ENCODE measurements around the gene NEDD8. TPM values are rescaled to one million over a fixed set of nuclear protein-coding genes. Genes with fewer than 3 reads are reported as not detected.

The NEDD8 gene
- total and polyA plus RNA-seq, 2 experiments from 2014 or later = 138 to 326 TPM

DNA sequence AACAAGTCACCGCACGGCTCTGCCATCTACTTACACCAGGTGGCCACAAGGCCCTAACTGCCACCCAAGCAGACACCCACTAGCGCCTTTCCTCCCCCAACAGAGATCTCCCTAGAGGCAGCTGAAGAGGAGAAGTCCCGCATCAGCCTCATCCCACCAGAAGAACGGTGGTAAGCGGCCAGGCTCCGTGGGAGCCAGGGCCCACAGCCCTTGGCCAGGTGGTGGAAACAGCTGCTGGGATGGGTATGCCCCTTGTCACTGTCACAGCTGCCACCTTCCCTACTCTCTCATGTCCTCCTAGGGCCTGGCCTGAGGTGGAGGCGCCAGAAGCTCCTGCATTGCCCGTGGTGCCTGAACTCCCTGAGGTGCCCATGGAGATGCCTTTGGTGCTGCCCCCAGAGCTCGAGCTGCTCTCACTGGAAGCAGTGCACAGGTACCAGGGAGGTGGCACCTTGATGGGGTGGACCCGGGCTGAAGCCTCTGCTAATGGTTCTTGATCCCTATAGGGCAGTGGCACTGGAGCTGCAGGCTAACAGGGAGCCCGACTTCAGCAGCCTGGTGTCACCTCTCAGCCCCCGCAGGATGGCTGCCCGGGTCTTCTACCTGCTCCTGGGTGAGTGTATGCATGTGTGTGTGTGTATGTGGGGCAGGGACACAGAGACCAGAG lies 52.7 kb downstream of the NEDD8 start:
- H2AFZ ChIP-seq = no peak overlapping the region
- H3K9ac ChIP-seq = peak overlapping the region; percentile 68
- H3K9me3 ChIP-seq (ENCODE audit: low read depth) = no peaks in the 10 kb centered on the region
- TF ChIP-seq EZH2 (IDR thresholded peaks at IDR 0.05; ENCODE audit: insufficient read depth, poor library complexity, severe bottlenecking) = no peak
- TF ChIP-seq EZH2phosphoT487 (IDR thresholded peaks at IDR 0.05; ENCODE audit: insufficient read depth, low read depth) = no peak
- in situ Hi-C loops (cut with MboI) = no loop called here
- no peaks in the 10 kb centered on the region for H3K79me2 ChIP-seq (ENCODE audit: insufficient read depth)
- no peaks in the 10 kb centered on the region for H3K9me2 ChIP-seq (ENCODE audit: insufficient read depth)
- DNase-seq = no peak
- H3K4me1 ChIP-seq (ENCODE audit: insufficient read depth) = peaks cover 9% of the 10 kb centered on the region; the same call in 1 of the 2 replicates
- H3K27me3 ChIP-seq (replicated peaks; ENCODE audit: insufficient read depth) = no peaks in the 10 kb centered on the region
- 83 to 87% methylated on average over 12 to 14 of the region's 14 CpGs for WGBS, 2 experiments (ENCODE audit: low coverage in 1 of 2, low lambda C conversion rate in 2 of 2, missing lambda C conversion rate in 2 of 2)
- peaks cover 22% of the 10 kb centered on the region for H3F3A ChIP-seq (ENCODE audit: insufficient read depth)
- no peak overlapping the region for H3K4me3 ChIP-seq
- H3K27ac ChIP-seq = peak overlapping the region; percentile 86
- peak overlapping the region; percentile 21 for H3K4me2 ChIP-seq (ENCODE audit: unreplicated experiment)
- peaks cover 28% of the 10 kb centered on the region; the same call in 1 of the 2 replicates for H3K36me3 ChIP-seq (ENCODE audit: low read depth)
- H4K20me1 ChIP-seq (ENCODE audit: insufficient read depth) = no peaks in the 10 kb centered on the region

DNA sequence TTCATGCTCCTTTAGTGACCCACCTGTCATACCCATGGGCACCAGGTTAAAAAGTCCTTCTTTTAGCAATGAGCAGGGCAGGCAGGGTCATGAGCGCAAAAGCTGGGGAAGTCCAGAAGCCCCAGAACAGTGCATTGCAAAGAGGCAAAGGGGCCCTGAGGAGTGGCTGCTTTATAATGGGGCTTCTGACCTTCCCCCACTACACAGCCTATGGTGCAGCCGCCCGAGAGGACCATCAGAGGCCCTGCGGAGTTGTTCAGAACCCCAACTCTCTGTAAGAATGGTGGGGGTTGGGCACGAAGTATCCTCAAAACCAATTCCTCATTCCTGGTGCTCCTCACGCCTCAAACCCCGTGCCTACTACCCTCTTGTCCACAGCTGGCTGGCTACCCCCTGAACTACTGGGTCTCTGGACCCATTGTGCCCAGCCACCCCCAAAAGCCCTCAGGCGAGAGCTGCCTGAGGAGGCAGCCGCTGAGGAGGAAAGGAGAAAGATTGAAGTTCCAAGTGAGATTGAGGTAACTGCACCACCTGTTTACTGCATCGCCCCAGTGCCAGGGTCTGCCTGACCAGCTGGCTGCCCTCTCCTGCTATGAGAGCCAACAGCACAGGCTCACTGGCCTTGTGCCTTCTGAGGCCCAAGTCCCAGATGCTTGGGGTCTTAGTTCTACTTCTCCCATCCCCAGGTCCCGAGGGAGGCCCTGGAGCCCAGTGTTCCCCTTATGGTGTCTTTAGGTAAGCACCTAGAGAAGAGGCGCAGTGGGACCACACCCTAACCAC lies 53.6 kb downstream of the NEDD8 start:
- Histone ChIP-seq H3K4me2 (ENCODE audit: unreplicated experiment) (no peak overlapping the region), H3K27me3 (replicated peaks; ENCODE audit: insufficient read depth) (no peaks in the 10 kb centered on the region), H3K27ac (no peak overlapping the region), H3K9me3 (ENCODE audit: low read depth) (no peaks in the 10 kb centered on the region), H3K4me1 (ENCODE audit: insufficient read depth) (peaks cover 9% of the 10 kb centered on the region; the same call in 1 of the 2 replicates), H3F3A (ENCODE audit: insufficient read depth) (peaks cover 22% of the 10 kb centered on the region), H3K79me2 (ENCODE audit: insufficient read depth) (no peaks in the 10 kb centered on the region), H3K9ac (no peak overlapping the region), H3K4me3 (no peak overlapping the region), H3K36me3 (ENCODE audit: low read depth) (peaks cover 28% of the 10 kb centered on the region; the same call in 1 of the 2 replicates), H2AFZ (no peak overlapping the region), H4K20me1 (ENCODE audit: insufficient read depth) (no peaks in the 10 kb centered on the region), H3K9me2 (ENCODE audit: insufficient read depth) (no peaks in the 10 kb centered on the region)
- DNase-seq = no peak
- in situ Hi-C loops (cut with MboI) = no loop called here
- TF ChIP-seq EZH2 (IDR thresholded peaks at IDR 0.05; ENCODE audit: insufficient read depth, poor library complexity, severe bottlenecking) (no peak), EZH2phosphoT487 (IDR thresholded peaks at IDR 0.05; ENCODE audit: insufficient read depth, low read depth) (no peak)
- WGBS, 2 experiments (ENCODE audit: low coverage in 1 of 2, low lambda C conversion rate in 2 of 2, missing lambda C conversion rate in 2 of 2) = 93% methylated on average over 12 of the region's 12 CpGs

DNA sequence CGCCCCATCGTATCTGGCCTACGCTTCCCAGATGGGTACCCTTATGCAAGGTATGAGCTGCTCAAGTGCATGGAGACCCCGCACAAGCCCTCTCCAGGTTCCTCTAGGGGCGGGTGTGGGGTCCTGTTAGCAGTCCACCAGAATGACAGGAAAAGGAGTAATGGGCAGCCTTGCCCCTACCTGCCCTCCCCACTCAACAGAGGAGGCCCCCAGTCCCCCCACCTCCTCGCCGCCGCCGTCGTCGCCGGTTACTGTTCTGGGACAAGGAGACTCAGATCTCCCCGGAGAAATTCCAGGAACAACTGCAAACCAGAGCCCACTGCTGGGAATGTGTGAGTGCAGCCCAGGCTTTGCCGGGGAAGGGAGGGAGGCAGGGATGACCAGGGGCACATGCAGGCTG lies 54.3 kb downstream of the NEDD8 start:
- H3F3A ChIP-seq (ENCODE audit: insufficient read depth) = peaks cover 22% of the 10 kb centered on the region
- no peak overlapping the region for H3K27ac ChIP-seq
- H3K9ac ChIP-seq = no peak overlapping the region
- no peak for DNase-seq
- in situ Hi-C loops (cut with MboI) = no loop called here
- H3K9me2 ChIP-seq (ENCODE audit: insufficient read depth) = no peaks in the 10 kb centered on the region
- peaks cover 9% of the 10 kb centered on the region; the same call in 1 of the 2 replicates for H3K4me1 ChIP-seq (ENCODE audit: insufficient read depth)
- no peak for TF ChIP-seq EZH2 (IDR thresholded peaks at IDR 0.05; ENCODE audit: insufficient read depth, poor library complexity, severe bottlenecking)
- no peaks in the 10 kb centered on the region for H4K20me1 ChIP-seq (ENCODE audit: insufficient read depth)
- WGBS, 2 experiments (ENCODE audit: low coverage in 1 of 2, low lambda C conversion rate in 2 of 2, missing lambda C conversion rate in 2 of 2) = 89 to 94% methylated on average over 14 of the region's 14 CpGs
- no peaks in the 10 kb centered on the region for H3K9me3 ChIP-seq (ENCODE audit: low read depth)
- no peaks in the 10 kb centered on the region for H3K27me3 ChIP-seq (replicated peaks; ENCODE audit: insufficient read depth)
- no peak overlapping the region for H3K4me2 ChIP-seq (ENCODE audit: unreplicated experiment)
- no peak overlapping the region for H3K4me3 ChIP-seq
- peaks cover 28% of the 10 kb centered on the region; the same call in 1 of the 2 replicates for H3K36me3 ChIP-seq (ENCODE audit: low read depth)
- H3K79me2 ChIP-seq (ENCODE audit: insufficient read depth) = no peaks in the 10 kb centered on the region
- no peak overlapping the region for H2AFZ ChIP-seq

DNA sequence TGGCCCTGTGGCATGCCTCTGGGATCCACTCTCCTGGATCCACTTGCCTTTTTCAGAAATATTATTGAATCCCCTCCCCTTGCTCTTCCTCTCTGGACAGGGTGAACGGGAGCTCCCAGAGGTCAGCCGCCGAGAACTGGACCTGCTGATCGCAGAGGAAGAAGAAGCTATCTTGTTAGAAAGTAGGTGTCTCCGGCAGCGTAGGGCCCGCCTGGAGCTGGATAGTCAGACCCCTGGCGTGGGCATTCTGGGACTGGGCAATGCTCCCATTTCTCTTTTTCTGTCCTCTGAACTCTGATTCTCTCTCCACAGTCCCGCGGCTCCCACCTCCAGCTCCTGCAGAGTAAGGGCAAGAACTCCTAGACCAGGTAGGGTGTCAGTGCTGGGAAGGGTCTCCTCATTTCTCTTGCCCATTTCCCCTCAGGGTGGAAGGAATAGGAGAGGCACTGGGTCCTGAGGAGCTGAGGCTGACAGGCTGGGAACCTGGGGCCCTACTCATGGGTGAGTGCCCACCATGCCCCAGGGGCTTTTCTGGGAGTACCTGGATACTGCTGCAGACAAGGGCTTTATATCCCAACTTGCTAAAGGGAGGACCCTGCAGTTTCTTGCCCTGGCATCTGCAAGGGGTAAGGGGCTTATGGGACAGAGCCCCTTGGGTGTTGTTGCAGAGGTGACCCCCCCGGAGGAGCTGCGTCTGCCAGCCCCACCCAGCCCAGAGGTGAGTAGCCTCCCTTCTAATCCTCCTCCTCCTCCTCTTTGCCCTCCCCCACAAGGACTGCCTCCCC lies 54.9 kb downstream of the NEDD8 start:
- Histone ChIP-seq H3K9ac (no peak overlapping the region), H3K79me2 (ENCODE audit: insufficient read depth) (no peaks in the 10 kb centered on the region), H3K4me1 (ENCODE audit: insufficient read depth) (peaks cover 9% of the 10 kb centered on the region; the same call in 1 of the 2 replicates), H3K36me3 (ENCODE audit: low read depth) (peaks cover 28% of the 10 kb centered on the region; the same call in 1 of the 2 replicates), H3K4me2 (ENCODE audit: unreplicated experiment) (no peak overlapping the region), H3K27me3 (replicated peaks; ENCODE audit: insufficient read depth) (no peaks in the 10 kb centered on the region), H3K27ac (no peak overlapping the region), H3F3A (ENCODE audit: insufficient read depth) (peaks cover 22% of the 10 kb centered on the region), H2AFZ (no peak overlapping the region), H3K4me3 (no peak overlapping the region), H3K9me3 (ENCODE audit: low read depth) (no peaks in the 10 kb centered on the region), H4K20me1 (ENCODE audit: insufficient read depth) (no peaks in the 10 kb centered on the region), H3K9me2 (ENCODE audit: insufficient read depth) (no peaks in the 10 kb centered on the region)
- in situ Hi-C loops (cut with MboI) = no loop called here
- no peak for TF ChIP-seq EZH2 (IDR thresholded peaks at IDR 0.05; ENCODE audit: insufficient read depth, poor library complexity, severe bottlenecking)
- 83 to 85% methylated on average over 10 to 12 of the region's 12 CpGs for WGBS, 2 experiments (ENCODE audit: low coverage in 1 of 2, low lambda C conversion rate in 2 of 2, missing lambda C conversion rate in 2 of 2)
- DNase-seq = no peak

Measured in GM23248 (cell line).